GM18508 (cell line): ENCODE data around the gene PKN2.

ENCODE experiments used
- ATAC-seq: cut with Tn5 transposase; IDR thresholded peaks from one replicate; pipeline ENCODE4 v1.9.1; 2021; ENCODE audit warnings: moderate number of reproducible peaks; ENCODE audit not compliant: insufficient read depth, unreplicated experiment

The PKN2 gene

DNA sequence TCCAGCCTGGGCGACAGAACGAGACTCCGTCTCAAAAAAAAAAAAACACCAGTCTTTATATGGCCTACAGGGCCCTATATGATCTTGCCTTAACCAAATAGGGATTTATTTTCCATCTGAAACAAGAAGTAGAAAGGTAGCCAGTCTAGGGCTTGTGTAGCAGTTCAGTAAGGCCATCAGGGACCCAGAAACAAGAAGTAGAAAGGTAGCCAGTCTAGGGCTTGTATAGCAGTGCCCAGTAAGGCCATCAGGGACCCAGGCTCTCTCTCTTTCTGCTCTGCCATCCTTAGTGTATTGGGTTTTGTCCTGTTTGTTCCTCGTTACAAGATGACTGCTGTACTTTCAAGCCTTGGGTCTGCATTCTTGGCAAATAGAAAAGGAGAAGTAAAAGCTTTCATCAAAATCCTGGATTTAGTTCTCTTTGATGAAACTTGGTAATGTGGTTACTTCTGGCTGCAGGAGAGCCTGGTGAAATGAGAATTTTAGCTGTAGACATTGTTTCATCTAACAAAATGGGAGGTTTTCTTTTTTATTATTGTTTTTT, 46.1 kb downstream of the PKN2 start:
- ATAC-seq = no peak

DNA sequence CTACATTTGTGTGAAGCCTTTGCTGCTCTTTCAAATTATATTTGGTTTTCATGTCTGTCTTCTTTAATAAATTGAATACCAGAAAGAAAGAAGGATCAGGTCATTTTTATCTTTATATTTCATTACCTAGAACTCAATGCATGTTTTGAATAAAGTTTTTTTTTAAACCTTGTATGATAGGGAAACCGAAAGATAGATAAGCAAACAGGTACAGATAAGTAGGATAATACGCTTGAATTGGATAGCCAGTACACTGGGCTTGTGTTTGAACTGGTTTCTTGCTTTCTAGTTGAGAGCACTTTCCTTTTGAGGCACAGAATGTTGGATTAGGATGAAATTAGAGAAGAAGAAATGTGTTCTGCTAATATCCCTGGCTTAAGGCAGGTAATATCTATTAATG, 46.9 kb downstream of the PKN2 start:
- ATAC-seq = no peak

DNA sequence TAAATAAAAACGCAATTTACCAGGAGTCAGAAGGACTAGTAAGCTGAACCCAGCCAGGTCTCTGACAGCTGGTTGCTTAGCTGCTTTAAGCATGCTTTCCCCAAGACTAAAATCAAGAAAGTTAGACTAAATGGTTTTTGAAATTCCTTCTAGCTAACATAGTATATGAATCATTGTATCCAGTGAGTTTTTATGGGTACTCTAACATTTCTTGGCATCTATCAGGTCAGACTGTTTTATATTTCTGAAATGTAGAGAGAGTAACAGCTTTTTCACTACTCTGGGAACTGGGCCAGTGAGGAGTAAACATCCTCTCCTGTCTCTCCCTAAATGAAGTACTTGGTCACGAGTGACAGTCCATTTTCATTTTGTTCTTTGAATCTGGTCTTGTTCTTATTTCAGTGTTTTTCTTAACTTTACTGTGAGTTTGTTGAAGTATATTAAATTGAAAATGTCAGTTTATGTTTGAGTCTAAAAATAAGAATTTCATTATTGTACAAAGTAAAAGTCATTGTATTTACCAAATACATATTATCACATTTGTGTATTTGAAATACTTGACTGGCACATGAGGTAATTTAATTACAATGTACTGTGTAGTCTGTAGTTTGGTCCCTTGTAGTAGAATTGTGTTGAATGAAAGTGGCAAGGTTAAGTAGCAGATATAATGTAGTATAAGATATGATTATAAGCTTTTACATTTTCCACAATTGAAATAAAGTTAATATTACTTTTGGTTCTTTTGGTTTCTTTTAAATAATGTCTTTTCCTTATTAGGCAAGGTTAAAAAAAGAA, 47.6 kb downstream of the PKN2 start:
- no peak for ATAC-seq

DNA sequence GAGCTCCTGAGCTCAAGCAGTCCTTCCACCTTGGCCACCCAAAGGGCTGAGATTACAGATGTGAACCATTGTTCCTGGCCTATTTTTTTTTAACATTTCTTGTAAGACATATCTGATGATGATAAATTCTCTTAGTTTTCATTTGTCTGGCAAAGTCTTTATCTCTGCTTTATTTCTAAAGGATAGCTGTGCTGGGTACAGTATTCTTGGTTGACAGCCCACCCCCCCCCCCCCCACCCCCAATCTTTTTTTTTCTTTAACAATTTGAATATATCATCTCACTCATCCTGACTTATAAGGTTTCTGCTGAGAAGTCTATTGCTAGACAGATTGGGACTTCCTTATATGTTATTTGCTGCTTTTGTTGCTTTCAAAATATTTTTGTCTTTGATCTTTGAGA, 51.3 kb downstream of the PKN2 start:
- ATAC-seq = no peak

DNA sequence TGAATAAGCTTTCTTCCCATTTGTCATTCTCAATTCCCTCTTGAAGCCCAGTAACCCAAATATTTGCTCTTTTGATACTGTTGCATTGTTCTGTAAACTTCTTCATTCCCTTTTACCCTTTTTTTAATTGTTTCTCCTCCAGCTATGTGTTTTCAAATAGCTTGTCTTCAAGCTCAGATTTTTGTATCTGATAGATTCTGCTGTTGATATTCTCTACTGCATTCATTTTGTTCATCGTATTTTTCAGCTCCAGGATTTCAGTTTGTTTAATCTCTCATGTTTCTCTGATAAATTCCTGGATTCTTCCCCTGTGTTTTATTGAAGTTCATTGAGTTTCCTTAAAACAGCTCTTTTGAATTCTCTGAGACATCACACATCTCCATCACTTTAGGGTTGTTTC, 51.8 kb downstream of the PKN2 start:
- no peak for ATAC-seq

DNA sequence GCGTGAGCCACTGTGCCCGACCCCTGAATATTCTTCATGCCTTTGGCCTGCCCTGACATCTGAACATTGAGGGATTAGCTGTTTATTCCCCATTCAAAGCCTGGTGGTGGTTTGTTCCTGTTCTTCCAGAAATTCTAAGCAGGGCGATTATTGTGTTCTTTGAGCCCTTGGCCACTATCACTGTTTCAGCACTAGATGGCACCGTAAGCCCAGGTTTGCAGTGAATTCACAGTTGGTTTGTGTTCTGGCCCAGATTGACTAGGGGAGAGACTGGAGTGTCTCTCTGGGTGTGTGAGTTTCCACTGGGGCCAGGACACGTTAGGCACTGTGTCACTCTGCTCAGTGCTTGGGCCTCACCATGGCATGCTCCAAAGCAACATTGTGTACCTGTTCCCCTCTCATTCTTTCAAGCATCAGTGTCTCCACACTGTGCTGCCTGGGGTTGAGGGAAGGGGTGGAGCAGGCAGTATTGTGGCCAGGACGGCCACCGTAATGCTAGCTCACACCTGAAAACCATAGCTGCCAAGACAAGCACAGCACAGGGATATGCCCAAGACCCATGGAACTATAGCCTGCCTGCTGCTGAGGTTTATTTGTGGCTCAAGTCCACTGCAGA, 52.7 kb downstream of the PKN2 start:
- ATAC-seq = no peak

DNA sequence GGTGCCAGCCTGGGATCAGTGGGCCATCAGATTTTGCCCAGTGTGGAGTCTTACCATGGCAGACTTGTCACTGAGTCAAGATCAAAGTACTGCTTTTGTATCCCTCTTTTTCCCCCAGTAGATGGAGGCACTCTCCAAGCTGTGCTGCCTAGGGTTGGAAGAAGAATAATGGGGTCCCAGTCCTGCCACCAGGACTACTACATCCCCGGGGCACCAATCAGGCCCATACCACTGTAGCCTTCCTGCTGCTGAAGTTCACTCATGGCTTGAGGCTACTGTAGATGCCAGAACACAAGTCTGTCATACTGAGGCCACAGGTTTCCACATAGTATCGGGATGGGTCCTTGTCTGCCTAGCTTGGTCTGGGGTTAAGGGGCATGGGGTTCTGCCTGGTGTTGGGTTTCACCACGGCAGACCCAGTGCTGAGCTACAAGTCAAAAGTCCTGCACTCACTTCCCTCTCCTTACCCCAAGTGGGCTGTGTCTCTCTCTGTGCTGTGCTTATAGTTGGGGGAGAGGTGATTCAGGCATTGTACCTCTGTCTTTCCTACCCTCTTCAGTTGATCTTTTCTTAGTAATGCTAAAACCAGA, 53.4 kb downstream of the PKN2 start:
- no peak for ATAC-seq

DNA sequence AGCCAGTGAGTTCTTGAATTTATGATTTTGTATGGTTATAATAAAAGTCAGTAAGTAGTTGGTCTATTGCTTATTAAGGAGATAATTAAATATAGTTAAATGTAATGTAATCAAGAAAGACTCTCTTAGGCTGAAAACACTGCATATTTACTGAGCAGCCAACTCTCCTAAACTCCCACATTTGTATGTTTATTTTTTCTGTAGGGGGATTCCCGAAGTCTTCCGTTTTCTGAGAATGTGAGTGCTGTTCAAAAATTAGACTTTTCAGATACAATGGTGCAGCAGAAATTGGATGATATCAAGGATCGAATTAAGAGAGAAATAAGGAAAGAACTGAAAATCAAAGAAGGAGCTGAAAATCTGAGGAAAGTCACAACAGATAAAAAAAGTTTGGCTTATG, 56.7 kb downstream of the PKN2 start:
- no peak for ATAC-seq

DNA sequence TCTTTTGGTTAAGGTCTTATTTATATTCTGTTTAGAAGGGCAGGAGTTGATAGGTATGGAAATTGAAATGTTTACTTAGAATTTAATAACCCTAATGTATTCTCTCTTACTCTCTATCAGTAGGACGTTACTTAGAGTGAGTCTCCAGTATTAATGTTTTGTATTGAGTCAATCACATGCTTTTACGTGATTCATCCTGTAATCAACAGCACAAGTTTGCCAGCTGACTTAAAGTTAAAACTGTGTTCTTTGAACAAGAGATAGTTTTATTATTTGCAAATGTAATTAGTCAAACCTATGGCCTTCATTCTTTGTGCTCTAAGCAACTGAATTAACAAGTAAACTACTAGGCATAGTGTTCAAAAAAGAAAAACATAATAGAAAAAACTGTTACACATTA, 57.3 kb downstream of the PKN2 start:
- ATAC-seq = no peak

DNA sequence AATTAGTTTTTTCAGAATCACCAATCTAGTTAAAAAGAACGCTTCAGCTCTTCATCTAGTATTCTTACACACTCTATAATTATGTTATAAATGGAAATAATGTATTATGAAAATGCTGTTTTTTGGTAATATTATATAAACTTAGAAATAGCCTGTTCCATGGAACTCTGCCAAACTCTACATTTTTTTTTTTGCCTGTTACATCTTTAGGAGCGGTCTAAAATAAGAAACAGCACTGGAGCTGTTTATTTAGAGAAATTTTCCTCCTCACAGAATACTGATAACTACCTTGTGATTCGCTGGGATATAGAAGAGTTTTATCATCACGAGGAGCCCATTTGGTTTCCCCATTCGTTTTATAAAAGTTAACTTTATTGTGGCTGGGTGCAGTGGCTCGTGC, 58.5 kb downstream of the PKN2 start:
- ATAC-seq = no peak

DNA sequence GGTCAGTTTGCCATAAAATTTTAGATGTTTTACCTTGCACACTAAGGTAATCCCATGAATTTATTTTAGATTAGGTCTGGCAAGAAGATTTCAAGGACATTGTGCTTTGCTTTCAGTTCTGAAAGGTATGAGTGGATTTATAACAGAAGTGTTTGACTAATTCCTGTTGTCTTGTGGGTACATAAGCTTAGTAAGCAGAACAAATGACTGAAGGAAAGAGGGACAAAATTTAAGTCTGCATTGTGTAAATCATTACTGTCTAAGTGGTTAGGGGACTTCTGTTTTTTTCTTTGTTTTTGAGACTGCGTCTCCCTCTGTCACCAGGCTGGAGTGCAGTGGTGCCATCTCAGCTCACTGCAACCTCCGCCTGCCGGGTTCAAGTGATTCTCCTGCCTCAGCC, 60.1 kb downstream of the PKN2 start:
- no peak for ATAC-seq

DNA sequence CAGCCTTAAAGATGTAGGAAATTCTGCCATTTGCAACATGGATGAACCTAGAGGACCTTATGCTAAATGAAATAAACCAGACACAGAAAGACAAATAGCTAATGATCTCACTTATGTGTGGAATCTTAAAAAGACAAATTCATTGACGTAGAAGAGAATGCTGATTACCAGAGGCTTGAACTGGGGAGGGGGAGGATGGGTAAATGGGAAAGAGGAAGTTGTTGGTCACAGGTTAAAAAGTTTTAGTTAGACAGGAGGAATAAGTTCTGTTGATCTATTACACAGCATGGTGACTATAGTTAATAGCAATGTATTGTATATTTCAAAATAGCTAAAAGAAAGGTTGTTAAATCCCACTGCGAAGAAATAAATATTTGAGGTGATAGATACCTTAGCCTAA, 62.8 kb downstream of the PKN2 start:
- ATAC-seq = no peak

DNA sequence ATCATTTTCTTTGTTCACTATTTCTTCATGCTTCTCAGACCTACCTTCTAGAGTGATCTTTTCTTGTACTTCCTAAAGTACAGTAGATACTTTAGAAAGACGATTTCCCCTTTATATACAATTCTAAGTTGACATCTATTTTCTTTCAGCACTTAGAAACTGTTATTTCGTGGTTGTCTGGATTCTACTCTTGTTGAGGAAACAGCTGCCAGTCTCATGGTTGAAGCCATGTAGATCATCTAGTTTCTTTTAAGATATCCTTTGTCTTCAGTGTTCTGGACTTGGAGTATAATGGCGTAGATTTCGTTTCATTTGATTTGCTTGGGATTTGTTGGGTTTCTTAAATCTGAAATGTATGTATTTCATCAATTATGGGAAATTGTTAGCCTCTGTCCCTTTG, 67.6 kb downstream of the PKN2 start:
- ATAC-seq = no peak

DNA sequence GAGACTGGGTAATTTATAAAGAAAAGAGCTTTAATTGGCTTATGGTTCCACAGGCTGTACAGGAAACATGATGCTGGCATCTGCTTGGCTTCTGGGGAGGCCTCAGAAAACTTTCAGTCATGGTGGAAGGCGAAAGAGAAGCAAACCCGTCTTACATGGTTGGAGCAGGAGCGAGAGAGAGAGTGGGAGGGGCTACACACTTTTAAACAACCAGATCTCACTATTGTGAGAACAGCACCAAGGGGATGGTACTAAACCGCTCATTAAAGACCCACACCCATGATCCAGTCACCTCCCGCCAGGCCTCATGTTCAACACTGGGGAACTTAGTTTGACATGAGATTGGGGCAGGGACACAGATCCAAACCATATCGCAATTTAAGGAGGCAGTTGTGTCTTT, 69.4 kb downstream of the PKN2 start:
- ATAC-seq = no peak

DNA sequence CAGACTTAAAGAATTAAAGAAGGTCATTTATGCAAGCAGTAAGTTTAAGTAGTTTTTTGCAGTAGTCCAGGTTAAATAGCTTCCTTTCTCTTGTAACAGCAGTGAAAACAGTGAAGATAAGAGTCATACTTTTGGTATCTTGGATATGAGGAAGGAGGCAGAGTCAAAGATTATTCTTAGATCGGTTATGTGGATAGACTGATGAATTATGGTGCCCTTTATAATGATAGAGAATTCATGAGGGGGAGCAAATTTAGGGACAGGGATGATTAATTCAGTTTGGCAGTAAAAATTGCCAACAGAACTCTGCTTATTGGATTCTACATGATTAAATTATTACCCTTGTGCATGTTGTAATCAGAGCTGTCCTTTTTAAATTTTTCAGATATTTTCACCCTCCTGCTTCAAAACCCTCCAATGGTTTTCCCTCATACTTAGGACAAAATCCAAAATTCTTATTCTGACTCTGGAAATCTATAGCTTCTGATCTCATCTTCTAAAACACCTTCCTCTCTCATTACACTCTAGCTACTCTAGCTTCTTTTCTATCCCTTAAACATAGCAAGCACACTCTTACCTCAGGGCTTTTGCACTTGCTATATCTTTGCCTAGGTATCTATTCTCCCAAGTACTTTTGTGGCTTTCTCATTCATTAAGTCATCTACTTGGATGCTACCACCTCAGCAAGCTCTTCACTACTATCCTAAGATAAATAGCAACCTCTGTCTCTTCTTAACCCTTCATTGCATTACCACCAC, 79.8 kb downstream of the PKN2 start:
- no peak for ATAC-seq

DNA sequence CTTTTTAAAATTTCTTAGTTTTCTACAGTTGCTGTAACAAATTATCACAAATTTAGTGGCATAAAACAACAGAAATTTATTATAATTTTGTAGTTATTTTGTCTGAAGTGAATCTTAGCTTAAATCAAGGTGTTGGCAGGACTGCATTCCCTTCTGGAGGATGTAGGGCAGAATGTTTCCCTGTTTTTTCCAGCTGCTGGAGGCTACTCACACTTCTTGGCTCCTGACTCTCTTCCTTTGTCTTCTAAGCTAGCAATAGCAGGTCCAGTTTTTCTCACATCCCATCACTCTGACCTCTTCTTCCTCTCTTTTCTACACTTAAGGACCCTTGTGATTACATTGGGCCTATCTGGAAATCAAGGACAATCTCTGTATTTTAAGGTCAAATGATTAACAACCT, 84.1 kb downstream of the PKN2 start:
- no peak for ATAC-seq

DNA sequence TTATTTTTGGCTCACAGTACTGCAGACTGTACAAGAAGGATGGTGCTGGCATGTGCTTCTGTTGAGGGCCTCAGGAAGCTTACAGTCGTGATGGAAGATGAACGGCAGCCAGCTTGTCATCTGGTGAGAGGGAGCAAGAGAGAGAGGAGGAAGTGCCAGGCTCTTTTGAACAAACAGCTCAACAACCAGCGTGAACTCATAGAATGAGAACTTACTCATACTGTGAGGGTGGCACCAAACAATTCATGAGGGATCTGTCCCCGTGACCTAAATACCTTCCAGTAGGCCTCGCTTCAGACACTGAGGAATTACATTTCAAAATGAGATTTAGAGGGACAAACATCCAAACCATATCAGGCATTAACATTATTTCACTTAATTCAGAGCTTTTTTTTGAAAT, 84.7 kb downstream of the PKN2 start:
- ATAC-seq = no peak

DNA sequence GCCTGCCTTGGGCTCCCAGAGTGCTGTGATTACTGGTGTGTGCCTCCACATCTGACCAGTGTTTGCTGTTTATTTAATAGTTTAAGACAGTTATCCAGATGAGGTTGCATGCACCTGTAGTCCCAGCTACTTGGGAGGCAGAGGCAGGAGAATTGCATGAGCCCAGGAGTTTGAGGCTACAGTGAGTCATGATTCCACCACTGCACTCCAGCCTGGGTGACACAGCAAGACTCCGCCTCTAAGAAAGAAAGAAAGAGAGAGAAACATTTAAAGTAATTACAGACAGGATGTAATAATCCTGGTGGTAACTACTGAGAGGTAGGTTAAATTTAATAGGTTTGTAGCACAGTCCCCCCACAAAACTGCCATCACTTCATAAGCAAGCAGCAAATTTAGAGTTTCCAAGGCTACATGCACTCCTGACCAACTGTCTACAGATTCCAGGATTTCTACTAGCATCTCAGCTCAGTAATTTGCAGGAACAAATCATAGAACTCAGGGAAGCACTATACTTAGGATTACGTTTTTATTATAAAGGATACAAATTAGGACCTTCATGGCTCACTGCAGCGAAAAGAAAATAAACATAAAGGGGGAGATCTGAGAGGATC, 89.6 kb downstream of the PKN2 start:
- no peak for ATAC-seq

DNA sequence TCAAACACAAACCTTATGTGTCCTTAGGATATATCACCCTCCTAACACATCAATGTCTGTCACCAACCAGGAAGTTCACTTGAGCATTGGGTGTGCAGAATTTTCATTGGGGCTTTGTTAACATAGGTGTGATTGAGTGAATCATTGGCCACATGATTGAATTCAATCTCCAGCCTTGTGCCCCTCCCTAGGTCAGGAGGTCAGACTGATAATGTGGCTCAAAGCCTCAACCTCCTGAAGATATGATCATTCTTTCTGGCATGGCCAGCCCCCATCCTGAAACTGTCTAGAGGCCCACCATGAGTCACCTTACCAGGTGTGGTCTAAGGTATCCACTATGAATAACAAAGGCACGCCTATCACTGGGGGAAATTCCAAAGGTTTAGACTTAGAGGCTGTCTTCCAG, 90.1 kb downstream of the PKN2 start:
- ATAC-seq = no peak

DNA sequence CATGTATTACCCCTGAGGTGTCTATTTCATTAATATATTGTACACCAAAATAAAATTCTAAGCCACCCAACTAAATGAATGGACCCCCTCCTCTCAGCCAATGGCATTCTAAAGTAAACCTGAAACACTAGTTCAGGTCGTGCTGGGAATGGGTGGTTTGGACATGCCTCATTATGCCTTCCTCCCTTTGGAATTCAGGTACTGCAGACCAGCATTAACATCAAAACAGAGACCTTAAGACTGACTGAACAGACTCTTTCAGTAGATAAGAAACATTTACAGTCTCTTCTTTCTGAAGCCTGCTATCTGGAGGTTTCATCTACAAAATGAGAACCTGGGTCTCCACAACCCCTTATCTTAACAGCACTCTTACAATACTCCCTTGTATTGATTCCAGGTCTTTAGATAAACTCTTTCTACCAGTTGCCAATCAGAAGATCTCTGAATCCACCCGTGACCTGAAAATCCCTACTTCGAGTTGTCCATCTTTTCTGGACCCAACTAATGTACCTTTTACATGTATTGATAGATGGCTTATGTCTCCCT, 93.6 kb downstream of the PKN2 start:
- ATAC-seq = no peak
